NCI-H1105 treated with DMSO at 0.1 percent for 48 hours (cell line): ENCODE data around the gene OLFML3.
A peak's percentile ranks its signal among the peaks of the same experiment; 100 is the strongest.

ENCODE experiments used
- DNase-seq: peaks from one replicate; lab custom pipeline; 2025; lab: John Stamatoyannopoulos, UW

Gene OLFML3

GRCh38 chr1:113950908-113951307 is 28.4 kb upstream of the OLFML3 start:
- DNase-seq = no peak

- no peak for DNase-seq
Measured at GRCh38 chr1:113951719-113952118, 27.6 kb upstream of the OLFML3 start.

GRCh38 chr1:113957984-113958383 is 21.3 kb upstream of the OLFML3 start:
- no peak for DNase-seq

GRCh38 chr1:113958691-113959090 is 20.6 kb upstream of the OLFML3 start:
- DNase-seq = no peak

- DNase-seq = no peak
Measured at GRCh38 chr1:113963281-113963906, 15.9 kb upstream of the OLFML3 start.

- no peak for DNase-seq
Measured at GRCh38 chr1:113965703-113966412, 13.4 kb upstream of the OLFML3 start.

GRCh38 chr1:113972954-113973353 is 6.3 kb upstream of the OLFML3 start:
- DNase-seq = no peak

GRCh38 chr1:113975211-113975895 is 3.9 kb upstream of the OLFML3 start:
- DNase-seq = no peak

- no peak for DNase-seq
Measured at GRCh38 chr1:113976609-113977278, 2.5 kb upstream of the OLFML3 start.

GRCh38 chr1:113977906-113978305 is 1.4 kb upstream of the OLFML3 start:
- no peak for DNase-seq

GRCh38 chr1:113980110-113980509 is 836 bp downstream of the OLFML3 start:
- peak; percentile 13 for DNase-seq

- no peak for DNase-seq
Measured at GRCh38 chr1:113981962-113982931, 3.0 kb downstream of the OLFML3 start.

GRCh38 chr1:113982949-113983348 is 3.7 kb downstream of the OLFML3 start:
- DNase-seq = no peak

GRCh38 chr1:113983391-113983790 is 4.1 kb downstream of the OLFML3 start:
- no peak for DNase-seq

GRCh38 chr1:113983826-113984225 is 4.6 kb downstream of the OLFML3 start:
- DNase-seq = no peak

GRCh38 chr1:113984710-113985109 is 5.4 kb downstream of the OLFML3 start:
- DNase-seq = no peak

- DNase-seq = no peak
Measured at GRCh38 chr1:113986802-113987201, 7.5 kb downstream of the OLFML3 start.

GRCh38 chr1:113987259-113987658 is 8.0 kb downstream of the OLFML3 start:
- no peak for DNase-seq

- no peak for DNase-seq
Measured at GRCh38 chr1:113990530-113990929, 11.3 kb downstream of the OLFML3 start.

- DNase-seq = no peak
Measured at GRCh38 chr1:113990961-113991360, 11.7 kb downstream of the OLFML3 start.

GRCh38 chr1:113991467-113991997 is 12.3 kb downstream of the OLFML3 start:
- no peak for DNase-seq
